ENCODE results near the gene MT1E. TPM values are rescaled to one million over a fixed set of nuclear protein-coding genes. Genes with fewer than 3 reads are reported as not detected.

MT1E gene
- total and polyA plus RNA-seq, 10 donors: 2.5 to 49.6 (median 27.0) TPM

GRCh38 chr16:56604966-56605365 is 20.6 kb upstream of the MT1E start:
- H3K4me1 ChIP-seq: peaks cover 11 to 52% (median 32%) of the 10 kb centered on the region in 6 donors
- TF ChIP-seq POLR2AphosphoS5 (IDR thresholded peaks at IDR 0.05): no peak
- TF ChIP-seq POLR2A (IDR thresholded peaks at IDR 0.05): no peak
- no peak for TF ChIP-seq CTCF (IDR thresholded peaks at IDR 0.05 in 8 of 11, conservative IDR thresholded peaks at IDR 0.05 in 3 of 11)
- peak overlapping the region in 3 of 8 donors; percentile 89 to 96 (median 92) for H3K27ac ChIP-seq
- H3K36me3 ChIP-seq: no peaks in the 10 kb centered on the region
- intact Hi-C loops (cut with DNase I; ENCODE audit: low total_unique reads): loop anchor here (10.0 kb wide), 2 partner anchors 80 to 90 kb away; partner anchors contain the start of gene MT1X
- DNase-seq: no peak
- WGBS, 5 donors: 92 to 96% (median 94%) methylated on average over 4 of the region's 4 CpGs
- H3K4me3 ChIP-seq: no peak overlapping the region
- no peaks in the 10 kb centered on the region for H3K9me3 ChIP-seq
- H3K27me3 ChIP-seq (replicated peaks in 1 of 7): peaks cover 0 to 15% (median 0%) of the 10 kb centered on the region in 7 donors

GRCh38 chr16:56605475-56605874 is 20.1 kb upstream of the MT1E start:
- Histone ChIP-seq H3K4me3 (no peak overlapping the region), H3K4me1 (peaks cover 16 to 58% (median 37%) of the 10 kb centered on the region in 6 donors), H3K27ac (peak overlapping the region in 6 of 8 donors; percentile 88 to 96 (median 90)), H3K36me3 (no peaks in the 10 kb centered on the region), H3K9me3 (no peaks in the 10 kb centered on the region), H3K27me3 (replicated peaks in 1 of 7) (peaks cover 0 to 10% (median 0%) of the 10 kb centered on the region in 7 donors)
- WGBS, 5 donors: 58 to 87% (median 80%) methylated on average over 1 of the region's 1 CpG
- DNase-seq: no peak
- intact Hi-C loops (cut with DNase I; ENCODE audit: low total_unique reads): loop anchor here (10.0 kb wide), 2 partner anchors 79 to 91 kb away; partner anchors contain the start of gene MT1X
- no peak for TF ChIP-seq POLR2A (IDR thresholded peaks at IDR 0.05)
- TF ChIP-seq POLR2AphosphoS5 (IDR thresholded peaks at IDR 0.05): no peak

- peaks cover 22 to 64% (median 43%) of the 10 kb centered on the region in 6 donors for H3K4me1 ChIP-seq
- H3K36me3 ChIP-seq: no peaks in the 10 kb centered on the region
- H3K9me3 ChIP-seq: no peaks in the 10 kb centered on the region
- H3K27me3 ChIP-seq (replicated peaks in 1 of 7): peaks cover 0 to 4% (median 0%) of the 10 kb centered on the region in 7 donors
- no peak for TF ChIP-seq POLR2AphosphoS5 (IDR thresholded peaks at IDR 0.05)
- no peak for TF ChIP-seq CTCF (IDR thresholded peaks at IDR 0.05 in 8 of 11, conservative IDR thresholded peaks at IDR 0.05 in 3 of 11)
- no peak for TF ChIP-seq POLR2A (IDR thresholded peaks at IDR 0.05)
- DNase-seq: no peak
- H3K27ac ChIP-seq: peak overlapping the region; percentile 75 to 96 (median 89)
- 62 to 91% (median 83%) methylated on average over 3 of the region's 3 CpGs for WGBS, 5 donors
- intact Hi-C loops (cut with DNase I; ENCODE audit: low total_unique reads): loop anchor here (10.0 kb wide), 2 partner anchors 79 to 91 kb away; partner anchors contain the start of gene MT1X
- no peak overlapping the region for H3K4me3 ChIP-seq
Measured at GRCh38 chr16:56606071-56606475, 19.5 kb upstream of the MT1E start.

GRCh38 chr16:56606476-56607108 is 19.0 kb upstream of the MT1E start:
- intact Hi-C loops (cut with DNase I; ENCODE audit: low total_unique reads): loop anchor here (10.0 kb wide), 2 partner anchors 78 to 92 kb away; partner anchors contain the start of gene MT1X
- H3K27ac ChIP-seq: peak overlapping the region; percentile 75 to 96 (median 89)
- peaks cover 24 to 69% (median 46%) of the 10 kb centered on the region in 6 donors for H3K4me1 ChIP-seq
- H3K27me3 ChIP-seq (replicated peaks in 1 of 7): no peaks in the 10 kb centered on the region
- H3K36me3 ChIP-seq: no peaks in the 10 kb centered on the region
- H3K4me3 ChIP-seq: no peak overlapping the region
- no peak for TF ChIP-seq POLR2A (IDR thresholded peaks at IDR 0.05)
- no peak for TF ChIP-seq CTCF (IDR thresholded peaks at IDR 0.05 in 8 of 11, conservative IDR thresholded peaks at IDR 0.05 in 3 of 11)
- TF ChIP-seq POLR2AphosphoS5 (IDR thresholded peaks at IDR 0.05): no peak
- DNase-seq: no peak
- 43 to 74% (median 67%) methylated on average over 8 of the region's 8 CpGs for WGBS, 5 donors
- no peaks in the 10 kb centered on the region for H3K9me3 ChIP-seq
